Subcutaneous abdominal adipose tissue (tissue), 5 donors: ENCODE measurements around the gene OGA.
A peak's percentile ranks its signal among the peaks of the same experiment; 100 is the strongest.

Experiments
- H3K27ac ChIP-seq: one replicate; pipeline ENCODE4 v1.7.0; 2013; ENCODE audit warnings: low read depth, mild to moderate bottlenecking, inconsistent platforms, low read length, moderate library complexity
- H3K27me3 ChIP-seq, 5 donors: one replicate each; pipeline ENCODE4 v1.7.0; 2013; ENCODE audit warnings: low read length in 5 of 5, inconsistent platforms in 1 of 5; ENCODE audit not compliant: control insufficient read depth in 5 of 5, insufficient read depth in 4 of 5
- H3K36me3 ChIP-seq, 5 donors: one replicate each; pipeline ENCODE4 v1.7.0; 2013; ENCODE audit warnings: low read length in 5 of 5; ENCODE audit not compliant: control insufficient read depth in 5 of 5, insufficient read depth in 5 of 5
- H3K4me1 ChIP-seq, 5 donors: one replicate each; pipeline ENCODE4 v1.7.0; 2013; ENCODE audit warnings: low read length in 5 of 5, mild to moderate bottlenecking in 3 of 5, moderate library complexity in 1 of 5; ENCODE audit not compliant: control insufficient read depth in 5 of 5, insufficient read depth in 5 of 5
- H3K4me3 ChIP-seq, 5 donors: one replicate each; pipeline ENCODE4 v1.7.0; 2013; ENCODE audit warnings: low read length in 5 of 5, low read depth in 1 of 5
- H3K9ac ChIP-seq, 5 donors: one replicate each; pipeline ENCODE4 v1.7.0; 2013; ENCODE audit warnings: low read length in 5 of 5, mild to moderate bottlenecking in 4 of 5, moderate library complexity in 3 of 5
- H3K9me3 ChIP-seq, 5 donors: one replicate each; pipeline ENCODE4 v1.7.0; 2013; ENCODE audit warnings: low read length in 5 of 5; ENCODE audit not compliant: control insufficient read depth in 5 of 5
- donor health status: healthy.
- donor health status: healthy.
- donor health status: healthy.
- donor health status: healthy.
- donor health status: healthy.

The OGA gene

DNA sequence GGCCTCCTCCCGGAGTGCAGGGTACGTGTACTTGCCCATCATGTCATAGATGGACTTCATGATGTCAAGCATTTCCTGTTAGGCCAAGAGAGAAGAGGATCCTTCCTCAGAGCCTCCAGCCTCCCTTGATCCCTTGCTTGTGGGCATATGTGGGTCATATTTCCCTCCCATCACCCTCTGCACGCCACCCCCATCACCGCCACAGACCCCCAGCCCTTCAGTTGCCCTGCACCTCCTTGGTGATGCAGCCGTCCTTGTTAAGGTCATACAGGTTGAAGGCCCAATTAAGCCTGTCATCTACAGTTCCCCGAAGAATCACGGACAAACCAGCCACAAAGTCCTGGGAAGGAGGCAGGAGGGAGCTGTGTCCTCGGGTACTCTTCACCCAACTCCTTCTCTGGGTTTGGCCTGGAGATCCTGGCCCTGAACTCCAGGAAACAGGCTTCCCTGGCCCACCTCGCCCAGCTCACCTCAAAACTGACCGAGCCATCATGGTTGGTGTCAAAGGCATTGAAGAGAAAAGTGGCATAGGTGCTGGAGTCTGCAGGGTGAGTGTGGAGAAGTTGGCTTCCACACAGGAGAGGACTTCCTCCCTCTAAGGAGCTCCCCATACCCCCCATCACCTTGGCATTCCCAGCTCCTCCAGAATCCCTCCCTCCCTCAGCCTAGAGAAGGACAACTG, 9.8 kb upstream of the OGA start:
- Histone ChIP-seq H3K36me3 (peaks cover 8 to 54% (median 50%) of the 10 kb centered on the region in 5 donors), H3K9me3 (no peaks in the 10 kb centered on the region), H3K27me3 (no peaks in the 10 kb centered on the region), H3K9ac (no peak overlapping the region), H3K27ac (no peak overlapping the region), H3K4me3 (no peak overlapping the region), H3K4me1 (peaks cover 5 to 42% (median 33%) of the 10 kb centered on the region in 5 donors)

- Histone ChIP-seq H3K4me1 (peaks cover 5 to 31% (median 23%) of the 10 kb centered on the region in 5 donors), H3K27me3 (no peaks in the 10 kb centered on the region), H3K4me3 (no peak overlapping the region), H3K9ac (no peak overlapping the region), H3K9me3 (no peaks in the 10 kb centered on the region), H3K36me3 (peaks cover 10 to 61% (median 57%) of the 10 kb centered on the region in 5 donors), H3K27ac (no peak overlapping the region)
These were observed 8.7 kb upstream of the OGA start for GRCh38 chr10:101826852-101827434.

DNA sequence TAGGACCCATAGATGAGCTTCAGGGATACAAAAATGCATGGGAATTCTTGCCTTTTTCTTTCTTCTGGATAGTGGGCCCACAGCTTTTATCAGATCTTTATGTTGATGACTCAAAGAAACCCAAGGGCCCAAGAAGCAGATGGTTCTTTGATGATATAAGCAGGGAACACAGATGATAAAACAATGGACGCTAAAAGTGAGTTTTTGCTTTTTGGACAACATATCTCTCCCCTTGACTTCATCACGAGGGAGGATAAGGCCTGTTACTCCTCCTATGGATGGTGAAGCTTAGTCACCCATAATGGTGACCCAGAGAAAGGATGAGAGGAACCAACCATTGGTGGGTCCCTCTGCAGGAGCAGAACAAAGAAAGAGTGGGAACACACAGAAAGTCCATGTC, 6.5 kb upstream of the OGA start:
- Histone ChIP-seq H3K36me3 (peaks cover 19 to 70% (median 63%) of the 10 kb centered on the region in 5 donors), H3K4me1 (peaks cover 0 to 9% (median 2%) of the 10 kb centered on the region in 5 donors), H3K27ac (no peak overlapping the region), H3K9me3 (no peaks in the 10 kb centered on the region), H3K9ac (no peak overlapping the region), H3K27me3 (no peaks in the 10 kb centered on the region), H3K4me3 (no peak overlapping the region)

DNA sequence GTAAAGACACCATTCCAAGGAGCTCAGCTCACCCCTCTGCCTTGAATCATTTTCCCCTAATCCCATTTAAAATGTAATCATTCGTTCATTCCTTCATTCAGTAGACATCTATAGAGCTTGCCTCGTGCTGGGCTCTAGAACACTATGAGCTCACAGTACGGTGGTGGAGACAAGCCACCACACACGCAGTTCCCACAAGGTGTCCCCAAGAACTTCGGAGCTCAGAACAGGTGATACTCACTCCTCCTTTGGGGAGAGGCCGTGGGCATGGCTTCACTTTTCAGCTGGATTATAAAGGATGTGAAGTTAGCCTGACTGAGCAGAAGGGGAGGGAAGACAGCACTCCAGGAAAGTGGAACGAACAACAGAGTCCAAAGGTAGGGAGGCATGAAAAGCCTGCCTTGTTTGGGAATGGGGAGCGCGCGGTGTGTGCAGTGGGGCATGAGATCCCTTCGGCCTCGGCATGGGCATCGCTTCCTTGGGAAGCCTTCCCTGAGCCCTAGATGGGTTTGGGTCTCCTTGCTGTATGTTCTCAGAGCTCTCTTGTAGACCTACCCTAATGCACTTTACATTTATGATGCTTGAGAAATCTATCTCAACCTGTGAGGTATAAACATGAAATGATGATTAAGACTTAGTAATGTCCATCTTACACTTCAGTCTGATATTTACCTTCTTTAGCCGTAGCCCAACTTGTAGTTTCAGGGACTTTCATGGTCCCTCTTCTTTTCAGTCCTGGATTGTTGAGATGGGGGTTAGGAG, 809 bp upstream of the OGA start:
- Histone ChIP-seq H3K4me1 (peaks cover 2 to 51% (median 46%) of the 10 kb centered on the region in 5 donors), H3K9me3 (no peaks in the 10 kb centered on the region), H3K36me3 (peaks cover 3 to 26% (median 16%) of the 10 kb centered on the region in 5 donors), H3K9ac (peak overlapping the region; percentile 2 to 89 (median 77)), H3K27ac (peak overlapping the region; percentile 92), H3K4me3 (peak overlapping the region; percentile 93 to 98 (median 97)), H3K27me3 (no peaks in the 10 kb centered on the region)

DNA sequence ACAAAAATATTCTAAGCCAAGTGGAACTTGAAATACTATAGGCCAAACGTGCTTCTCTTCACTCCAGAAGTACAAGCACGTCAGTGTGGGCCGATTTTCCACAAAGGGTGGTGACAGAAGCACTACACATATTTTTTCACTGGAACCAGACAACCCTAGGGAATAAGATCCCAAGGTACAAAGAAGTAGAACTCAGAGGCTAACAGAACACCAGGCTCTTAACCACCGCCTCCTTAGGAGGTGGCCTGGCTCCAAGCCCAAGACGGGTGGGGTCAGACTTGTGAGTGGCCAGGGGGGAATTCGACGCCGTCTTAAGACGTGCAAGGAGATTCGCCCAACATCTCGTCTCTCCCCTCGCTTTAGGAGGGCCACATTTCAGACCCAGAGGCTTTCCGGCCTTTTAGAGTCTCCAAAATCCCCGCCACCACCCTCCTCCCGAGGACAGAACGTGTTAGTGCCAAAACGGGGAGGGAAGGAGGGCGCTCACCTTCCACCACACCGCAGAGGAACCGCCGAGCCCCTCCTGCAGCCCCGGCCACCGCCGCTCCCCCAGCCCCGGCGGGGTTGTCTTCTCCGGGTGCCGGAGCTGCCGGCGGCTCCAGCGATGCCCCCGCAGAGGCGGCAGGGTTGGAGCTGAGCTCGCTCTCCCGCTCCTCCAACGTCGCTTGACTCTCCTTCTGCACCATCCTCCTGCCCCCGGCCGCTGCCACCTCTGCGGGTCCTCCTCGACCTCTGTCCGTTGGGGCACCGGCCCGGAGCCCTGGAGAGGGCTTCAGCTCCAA, 716 bp downstream of the OGA start:
- Histone ChIP-seq H3K27me3 (no peaks in the 10 kb centered on the region), H3K36me3 (peaks cover 3 to 18% (median 16%) of the 10 kb centered on the region in 5 donors), H3K27ac (peak overlapping the region; percentile 92), H3K9me3 (no peaks in the 10 kb centered on the region), H3K4me3 (peak overlapping the region; percentile 94 to 98 (median 97)), H3K4me1 (peaks cover 2 to 57% (median 52%) of the 10 kb centered on the region in 5 donors), H3K9ac (peak overlapping the region; percentile 77 to 89 (median 82))

DNA sequence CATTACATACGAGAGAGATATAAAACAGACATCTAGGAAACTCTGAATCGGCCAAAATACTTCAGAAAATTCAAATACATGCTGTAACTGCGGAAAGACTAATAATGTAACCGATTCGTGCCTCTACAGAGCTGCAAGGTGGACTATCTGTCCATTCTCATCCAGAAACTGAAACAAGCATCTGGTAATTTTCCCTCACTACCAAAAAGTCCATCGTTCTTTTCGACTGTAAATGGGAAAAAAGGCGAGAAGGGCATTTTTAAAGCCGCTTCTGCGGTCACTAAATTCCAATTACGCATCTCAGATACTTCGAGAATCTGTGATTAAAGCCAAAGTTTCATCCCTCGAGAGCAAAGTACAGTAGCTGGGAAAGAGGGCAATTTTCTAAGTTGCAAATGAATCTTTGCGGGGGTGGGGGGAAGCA, 1.3 kb downstream of the OGA start:
- Histone ChIP-seq H3K9ac (peak overlapping the region; percentile 77 to 89 (median 82)), H3K36me3 (peaks cover 2 to 18% (median 18%) of the 10 kb centered on the region in 5 donors), H3K9me3 (no peaks in the 10 kb centered on the region), H3K4me3 (peak overlapping the region; percentile 94 to 98 (median 97)), H3K27ac (peak overlapping the region; percentile 92), H3K4me1 (peaks cover 2 to 57% (median 52%) of the 10 kb centered on the region in 5 donors), H3K27me3 (no peaks in the 10 kb centered on the region)

- Histone ChIP-seq H3K4me3 (peak overlapping the region; percentile 94 to 98 (median 97)), H3K9ac (peak overlapping the region; percentile 4 to 89 (median 82)), H3K36me3 (peaks cover 0 to 18% (median 14%) of the 10 kb centered on the region in 5 donors), H3K9me3 (no peaks in the 10 kb centered on the region), H3K27ac (peak overlapping the region; percentile 92), H3K27me3 (no peaks in the 10 kb centered on the region), H3K4me1 (peaks cover 2 to 57% (median 52%) of the 10 kb centered on the region in 5 donors)
These were observed 1.9 kb downstream of the OGA start for GRCh38 chr10:101816376-101816775.

DNA sequence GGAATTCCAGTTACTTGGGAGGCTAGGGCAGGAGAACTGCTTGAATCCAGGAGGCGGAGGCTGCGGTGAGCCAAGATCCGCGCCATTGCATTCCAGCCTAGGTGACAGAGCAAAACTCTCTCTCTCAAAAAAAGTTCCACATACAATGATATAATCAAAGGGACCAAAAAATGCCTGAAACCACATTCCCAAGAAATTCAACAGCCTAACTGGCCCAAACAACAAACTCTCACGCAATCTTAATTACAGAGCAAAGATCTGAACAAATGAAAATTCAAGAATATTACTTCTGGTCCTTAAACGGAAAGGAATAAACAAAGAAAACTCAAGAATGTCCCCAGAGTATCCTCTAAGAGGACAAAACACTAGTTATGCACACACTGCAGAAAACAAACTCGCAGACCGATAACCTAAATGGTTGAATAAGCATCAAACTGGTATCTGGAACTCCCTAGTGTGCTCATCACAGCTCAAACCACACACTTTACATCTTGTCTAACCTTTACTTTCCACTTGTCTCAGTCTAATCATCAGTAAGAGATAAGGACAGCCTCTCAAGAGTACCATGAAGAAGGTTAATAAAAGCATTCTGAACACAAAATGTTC, 3.7 kb downstream of the OGA start:
- peaks cover 13 to 35% (median 24%) of the 10 kb centered on the region in 5 donors for H3K36me3 ChIP-seq
- H3K4me1 ChIP-seq = peaks cover 2 to 53% (median 50%) of the 10 kb centered on the region in 5 donors
- H3K4me3 ChIP-seq = peak overlapping the region; percentile 19 to 98 (median 95)
- H3K9me3 ChIP-seq = no peaks in the 10 kb centered on the region
- H3K27me3 ChIP-seq = no peaks in the 10 kb centered on the region
- H3K27ac ChIP-seq = peak overlapping the region; percentile 92
- peak overlapping the region in 4 of 5 donors; percentile 31 to 48 (median 44) for H3K9ac ChIP-seq

- Histone ChIP-seq H3K27ac (no peak overlapping the region), H3K9me3 (no peaks in the 10 kb centered on the region), H3K9ac (no peak overlapping the region), H3K27me3 (no peaks in the 10 kb centered on the region), H3K4me1 (peaks cover 2 to 41% (median 37%) of the 10 kb centered on the region in 5 donors), H3K4me3 (no peak overlapping the region), H3K36me3 (peaks cover 21 to 53% (median 37%) of the 10 kb centered on the region in 5 donors)
These were observed 5.6 kb downstream of the OGA start for GRCh38 chr10:101812606-101813005.
